Type B pancreatic cell (in vitro differentiated cells): Measurements from ENCODE around the gene SHROOM4. TPM values are rescaled to one million over a fixed set of nuclear protein-coding genes. Genes with fewer than 3 reads are reported as not detected.

Experiments
- DNase-seq: peaks from one replicate; pipeline ENCODE4 v3.0.0; 2021; ENCODE audit warnings: mixed read lengths; ENCODE audit not compliant: unreplicated experiment; ENCODE audit errors: extremely low spot score
- H3K27ac Mint-ChIP-seq: 2 replicates; pipeline ENCODE4 v1.8.0; 2021; ENCODE audit warnings: mild to moderate bottlenecking, mixed read lengths
- H3K27me3 Mint-ChIP-seq: 2 replicates; pipeline ENCODE4 v1.8.0; 2021; ENCODE audit warnings: mixed read lengths
- H3K36me3 Mint-ChIP-seq: 2 replicates; pipeline ENCODE4 v1.8.0; 2021; ENCODE audit warnings: mixed read lengths
- H3K4me1 Mint-ChIP-seq: one replicate; pipeline ENCODE4 v1.8.0; 2021; ENCODE audit warnings: mixed read lengths; ENCODE audit not compliant: unreplicated experiment
- H3K4me3 Mint-ChIP-seq: 2 replicates; pipeline ENCODE4 v1.8.0; 2021; ENCODE audit warnings: mild to moderate bottlenecking, mixed read lengths
- H3K9me3 Mint-ChIP-seq: 2 replicates; pipeline ENCODE4 v1.8.0; 2021; ENCODE audit warnings: mixed read lengths
- CTCF ChIP-seq: fragments of 200-600 bp; sonication (generic); conservative IDR thresholded peaks from 2 replicates; pipeline ENCODE4 v1.5.0; 2021; ENCODE audit warnings: antibody characterized with exemption, mild to moderate bottlenecking
- long read RNA-seq: library from polyadenylated mRNA; unstranded; transcript quantifications from one replicate; pipeline ENCODE4 v2.0.0, GENCODE V29; 2020
- total RNA-seq: library from RNA; stranded (reverse); gene quantifications from 2 replicates; pipeline ENCODE4 v1.2.1, GENCODE V29; 2021; ENCODE audit warnings: low replicate concordance

Gene SHROOM4
- 3.9 and 13.3 TPM in 2 replicates for total RNA-seq
- long read RNA-seq, partial matches to known transcripts = 1 of 1 reads
- long read RNA-seq, other reads (novel, unspliced or antisense) = 0 of 1 reads

GRCh38 chrX:50813843-50814661 is at the start of gene SHROOM4:
Gene SHROOM4, minus strand, starts transcription at chrX:50814194. Its CDS starts 176 bp downstream, at chrX:50814018.
- H3K27me3 Mint-ChIP-seq = no peaks in the 10 kb centered on the region
- no peaks in the 10 kb centered on the region for H3K9me3 Mint-ChIP-seq
- TF ChIP-seq CTCF = no peak
- H3K4me3 Mint-ChIP-seq = peak within 1 kb of the TSS; percentile 90
- H3K27ac Mint-ChIP-seq = peak within 1 kb of the TSS; percentile 59
- peaks cover 8% of the 10 kb centered on the region for H3K4me1 Mint-ChIP-seq
- DNase-seq = peak; percentile 75
- peaks cover 4% of the 10 kb centered on the region for H3K36me3 Mint-ChIP-seq

- no peak for TF ChIP-seq CTCF
- H3K27me3 Mint-ChIP-seq = no peaks in the 10 kb centered on the region
- no peak for DNase-seq
- H3K27ac Mint-ChIP-seq = no peak overlapping the region
- H3K36me3 Mint-ChIP-seq = no peaks in the 10 kb centered on the region
- peaks cover 8% of the 10 kb centered on the region for H3K4me1 Mint-ChIP-seq
- H3K9me3 Mint-ChIP-seq = peaks cover 3% of the 10 kb centered on the region
- H3K4me3 Mint-ChIP-seq = no peak overlapping the region
Measured at GRCh38 chrX:50863471-50863870, 49.5 kb upstream of the SHROOM4 start.

GRCh38 chrX:50860518-50860917 is 46.5 kb upstream of the SHROOM4 start:
- DNase-seq = no peak
- no peak overlapping the region for H3K27ac Mint-ChIP-seq
- H3K36me3 Mint-ChIP-seq = no peaks in the 10 kb centered on the region
- TF ChIP-seq CTCF = no peak
- peaks cover 5% of the 10 kb centered on the region for H3K4me1 Mint-ChIP-seq
- H3K27me3 Mint-ChIP-seq = no peaks in the 10 kb centered on the region
- H3K4me3 Mint-ChIP-seq = no peak overlapping the region
- peaks cover 3% of the 10 kb centered on the region for H3K9me3 Mint-ChIP-seq

- TF ChIP-seq CTCF = no peak
- no peaks in the 10 kb centered on the region for H3K36me3 Mint-ChIP-seq
- H3K27me3 Mint-ChIP-seq = no peaks in the 10 kb centered on the region
- no peak for DNase-seq
- H3K4me3 Mint-ChIP-seq = no peak overlapping the region
- no peak overlapping the region for H3K27ac Mint-ChIP-seq
- peaks cover 2% of the 10 kb centered on the region for H3K9me3 Mint-ChIP-seq
- H3K4me1 Mint-ChIP-seq = no peaks in the 10 kb centered on the region
Measured at GRCh38 chrX:50858548-50858947, 44.6 kb upstream of the SHROOM4 start.

- H3K4me3 Mint-ChIP-seq = no peak overlapping the region
- H3K36me3 Mint-ChIP-seq = no peaks in the 10 kb centered on the region
- H3K4me1 Mint-ChIP-seq = no peaks in the 10 kb centered on the region
- no peak for DNase-seq
- TF ChIP-seq CTCF = no peak
- H3K9me3 Mint-ChIP-seq = peaks cover 9% of the 10 kb centered on the region
- H3K27me3 Mint-ChIP-seq = no peaks in the 10 kb centered on the region
- H3K27ac Mint-ChIP-seq = no peak overlapping the region
Measured at GRCh38 chrX:50853399-50853798, 39.4 kb upstream of the SHROOM4 start.
